ENCODE measurements around the gene CD40LG. TPM values are rescaled to one million over a fixed set of nuclear protein-coding genes. Genes with fewer than 3 reads are reported as not detected.
A peak's percentile ranks its signal among the peaks of the same experiment; 100 is the strongest.

CD40LG gene
- total and polyA plus RNA-seq, 2 donors (not counting 3 experiments of a cell fraction or from before 2014, with no cell fraction given): not detected

- no peak overlapping the region for H3K4me3 ChIP-seq (replicated peaks in 1 of 3; ENCODE audit: insufficient read depth in 1 of 3, low read depth in 1 of 3, low read length in 3 of 3)
- H3K9ac ChIP-seq (replicated peaks; ENCODE audit: extremely low read depth, insufficient read depth, low read length): no peak overlapping the region
- no peaks in the 10 kb centered on the region for H3K9me3 ChIP-seq (replicated peaks; ENCODE audit: control insufficient read depth, insufficient read depth, low read length)
- H3K9me1 ChIP-seq (replicated peaks; ENCODE audit: control insufficient read depth, extremely low read depth, insufficient read depth, low read length): no peaks in the 10 kb centered on the region
- no TSS peak for BruUV-seq (replicated peaks)
- ChIA-PET CTCF (interaction anchor here (0.5 to 3.1 kb wide), 8 partner anchors 12 to 260 kb away, joined by 3 to 25 read pairs (median 3); no protein-coding TSS in a partner anchor), POLR2A (interaction anchor here (0.7 kb wide), 1 partner anchor 218 kb away, joined by 7 read pairs; no protein-coding TSS in a partner anchor)
- no peaks in the 10 kb centered on the region for H3K79me2 ChIP-seq (ENCODE audit: control insufficient read depth, insufficient read depth, low read length)
- intact Hi-C loops (cut with micrococcal nuclease): no loop called here
- dilution Hi-C loops (cut with MboI; ENCODE audit: extremely low pct_ligation_motif_present, low sequenced_read_pairs): no loop called here
- no peaks in the 10 kb centered on the region for H3K27me3 ChIP-seq (ENCODE audit: control insufficient read depth in 2 of 2, insufficient read depth in 2 of 2, low read length in 2 of 2)
- TF ChIP-seq JUN (IDR thresholded peaks at IDR 0.05; ENCODE audit: borderline replicate concordance, insufficient read depth, insufficient read length, low read depth): no peak
- TF ChIP-seq MYC (IDR thresholded peaks at IDR 0.05; ENCODE audit: low read depth, low read length): no peak
- TF ChIP-seq POLR2A (IDR thresholded peaks at IDR 0.05; ENCODE audit: low read depth, low read length): no peak
- TF ChIP-seq POLR2AphosphoS5 (IDR thresholded peaks at IDR 0.05; ENCODE audit: insufficient read depth, low read depth, low read length): no peak
- peak; percentile 12 to 15 for TF ChIP-seq CTCF (IDR thresholded peaks at IDR 0.05; ENCODE audit: extremely low read depth in 1 of 2, insufficient read depth in 1 of 2, low read depth in 1 of 2, low read length in 2 of 2)
- no peak overlapping the region for H3K4me2 ChIP-seq (ENCODE audit: insufficient read depth, low read length)
- FAIRE-seq: no peak
- no peak overlapping the region for H2AFZ ChIP-seq (ENCODE audit: low read depth, low read length)
- H3K36me3 ChIP-seq (ENCODE audit: control insufficient read depth in 2 of 2, extremely low read depth in 1 of 2, insufficient read depth in 2 of 2, low read length in 2 of 2): no peaks in the 10 kb centered on the region
- H4K20me1 ChIP-seq (replicated peaks; ENCODE audit: control insufficient read depth, extremely low read depth, insufficient read depth, low read length): no peaks in the 10 kb centered on the region
- H3K27ac ChIP-seq (ENCODE audit: insufficient read depth, low read depth, low read length): no peak overlapping the region
- DNase-seq (ENCODE audit: low read depth, low spot score): peak; percentile 4
- no peaks in the 10 kb centered on the region for H3K4me1 ChIP-seq (ENCODE audit: control insufficient read depth, extremely low read depth, insufficient read depth, low read length)
Observed at GRCh38 chrX:136708348-136708747, 60.4 kb downstream of the CD40LG start.

Other genes starting within 250 kb of the CD40LG start
- gene BRS3, start 160.2 kb upstream of the CD40LG start, total RNA-seq: not detected in 2 replicates
- gene BRS3, start 160.2 kb upstream of the CD40LG start, polyA plus RNA-seq: not detected in 2 replicates
- 30.4 and 31.1 TPM in 2 replicates for gene HTATSF1, start 150.6 kb upstream of the CD40LG start, total RNA-seq
- gene HTATSF1, start 150.6 kb upstream of the CD40LG start, polyA plus RNA-seq: 0.41 and 1.0 TPM in 2 replicates
- not detected in 2 replicates for gene VGLL1, start 115.9 kb upstream of the CD40LG start, total RNA-seq
- gene VGLL1, start 115.9 kb upstream of the CD40LG start, polyA plus RNA-seq: not detected in 2 replicates
- gene ARHGEF6, start 132.8 kb downstream of the CD40LG start, total RNA-seq: 5.5 and 6.4 TPM in 2 replicates
- 4.1 and 4.9 TPM in 2 replicates for gene ARHGEF6, start 132.8 kb downstream of the CD40LG start, polyA plus RNA-seq
- gene RBMX, start 232.6 kb downstream of the CD40LG start, total RNA-seq: 235 and 251 TPM in 2 replicates
- 99.1 and 117 TPM in 2 replicates for gene RBMX, start 232.6 kb downstream of the CD40LG start, polyA plus RNA-seq

Measured in endothelial cell of umbilical vein (primary cell).